Globus pallidus (tissue), 1 donor: ENCODE results near the gene LILRB4.
"Not testable (repeated sequence)": the region's sequence is repeated elsewhere in the genome, so short reads cannot be mapped to it uniquely, and the experiment has no call there.

Source experiments
- DNase-seq: peaks from one replicate; pipeline ENCODE4 v3.0.0-alpha.2; 2015; ENCODE audit warnings: low spot score

Gene LILRB4

DNA sequence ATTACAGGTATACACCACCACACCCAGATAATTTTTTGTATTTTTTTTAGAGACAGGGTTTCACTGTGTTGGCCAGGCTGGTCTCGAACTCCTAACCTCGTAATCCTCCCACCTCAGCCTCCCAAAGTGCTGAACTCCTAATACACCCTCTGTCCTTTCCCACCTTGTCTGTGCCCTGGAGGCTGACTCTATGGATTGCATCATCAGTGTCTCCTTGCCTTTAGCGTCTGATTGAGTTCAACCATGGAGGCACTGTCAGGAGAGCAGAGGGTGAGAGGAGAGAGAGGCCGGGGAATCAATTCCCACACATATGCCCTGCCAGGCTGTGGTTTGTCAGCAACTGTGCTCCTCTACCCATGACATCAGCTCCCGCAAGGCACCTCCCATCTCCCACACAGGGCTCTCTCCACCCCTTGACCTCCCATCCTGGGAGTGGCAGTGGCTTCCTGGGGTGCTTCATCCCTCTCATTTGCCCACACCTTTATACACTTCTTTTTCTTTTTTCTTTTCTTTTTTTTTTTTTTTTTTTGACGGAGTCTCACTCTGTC is 12.6 kb upstream of the LILRB4 start:
- no peak for DNase-seq

DNA sequence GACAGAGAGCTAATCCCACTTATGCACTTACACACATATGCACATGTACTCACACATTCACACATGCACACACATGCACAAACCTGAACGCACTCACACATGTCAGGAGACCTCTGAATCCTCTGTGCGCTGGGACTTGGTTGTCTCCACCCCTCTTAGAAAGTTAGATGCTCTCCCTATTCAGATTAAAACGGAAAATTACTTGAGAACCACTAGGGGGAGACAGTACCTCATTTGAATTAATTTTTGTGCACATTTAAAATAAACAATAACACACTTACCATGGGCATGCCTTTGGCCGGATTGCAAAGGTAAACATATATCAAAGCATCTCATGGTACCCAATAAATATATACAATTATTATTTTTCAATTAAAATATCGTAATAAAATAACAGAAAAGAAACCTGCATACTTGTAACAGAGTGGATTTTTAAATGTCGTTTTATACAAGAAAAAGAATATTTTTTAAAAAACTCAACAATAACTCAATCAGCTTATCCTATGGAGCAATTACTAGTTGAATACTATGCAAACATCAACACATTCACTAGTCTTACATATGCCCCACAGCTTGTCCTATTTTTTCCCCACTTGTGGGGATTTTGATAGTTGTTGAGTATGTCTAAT is 9.5 kb upstream of the LILRB4 start:
- DNase-seq = no peak

DNA sequence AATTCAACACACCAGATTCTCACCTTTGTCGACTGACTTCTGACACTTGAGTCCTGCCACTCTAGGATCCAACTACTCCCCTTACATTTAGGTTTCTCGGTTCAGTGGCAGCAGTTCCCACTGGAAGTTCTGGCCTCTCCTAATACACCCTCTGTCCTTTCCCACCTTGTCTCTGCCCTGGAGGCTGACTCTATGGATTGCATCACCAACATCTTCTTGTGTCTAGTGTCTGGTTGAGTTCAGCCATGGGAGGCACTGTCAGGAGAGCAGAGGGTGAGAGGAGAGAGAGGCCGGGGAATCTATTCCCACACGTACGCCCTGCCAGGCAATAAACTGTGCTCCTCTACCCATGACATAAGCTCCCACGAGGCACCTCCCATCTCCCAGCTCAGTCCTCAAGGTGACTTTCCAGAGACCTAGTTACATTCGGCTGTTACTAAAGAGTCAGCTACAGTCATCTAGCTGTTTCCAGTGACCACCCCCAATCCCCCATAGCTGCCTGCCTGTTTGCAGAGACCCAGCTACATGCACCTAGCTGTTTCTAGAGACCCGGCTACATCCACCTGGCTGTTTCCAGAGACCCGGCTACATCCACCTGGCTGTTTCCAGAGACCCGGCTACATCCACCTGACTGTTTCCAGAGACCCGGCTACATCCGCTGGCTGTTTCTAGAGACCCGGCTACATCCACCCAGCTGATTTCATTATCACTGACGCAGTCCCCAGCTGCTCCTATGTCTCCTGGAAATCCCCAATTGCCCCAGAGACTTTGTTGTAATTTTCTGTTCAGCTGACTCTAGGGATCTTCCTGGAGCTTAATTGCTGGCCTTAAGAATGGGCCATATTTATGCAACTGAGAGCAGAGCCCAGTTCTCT is 8.1 kb upstream of the LILRB4 start:
- DNase-seq = no peak

DNA sequence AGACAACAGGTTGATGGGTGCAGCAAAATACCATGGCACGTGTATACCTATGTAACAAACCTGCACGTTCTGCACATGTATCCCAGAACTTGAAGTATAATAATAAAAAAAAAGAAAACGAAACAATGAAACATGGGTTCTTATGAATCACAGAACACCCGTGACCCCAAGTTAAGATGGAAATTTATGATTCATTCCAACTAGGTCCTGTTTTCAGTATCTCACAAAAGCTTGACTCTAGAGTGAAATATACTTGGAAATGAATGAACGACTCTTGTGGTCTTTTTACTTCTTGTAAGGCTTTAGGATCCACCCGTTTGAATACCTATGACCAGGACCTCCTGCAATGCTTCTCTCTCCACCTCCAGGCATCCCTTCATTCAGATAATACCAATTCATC is 3.5 kb upstream of the LILRB4 start:
- DNase-seq = no peak

DNA sequence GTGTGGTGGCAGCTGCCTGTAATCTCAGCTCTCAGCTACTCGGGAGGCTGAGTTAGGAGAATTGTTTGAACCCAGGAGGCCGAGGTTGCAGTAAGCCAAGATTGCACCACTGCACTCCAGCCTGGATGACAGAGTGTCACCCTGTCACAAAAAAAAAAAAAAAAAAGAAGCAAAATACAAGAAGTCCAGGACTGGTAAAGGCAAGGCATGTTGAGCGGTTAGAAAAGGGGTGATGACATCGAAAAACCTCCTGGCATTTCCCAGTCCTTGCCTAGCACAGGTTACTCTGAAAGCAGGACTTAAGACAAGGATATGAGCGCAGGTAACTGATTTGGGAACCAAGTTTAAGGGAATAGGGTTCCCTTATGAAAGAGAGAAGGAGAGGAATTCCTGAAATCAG is 2.5 kb upstream of the LILRB4 start:
- DNase-seq = no peak

DNA sequence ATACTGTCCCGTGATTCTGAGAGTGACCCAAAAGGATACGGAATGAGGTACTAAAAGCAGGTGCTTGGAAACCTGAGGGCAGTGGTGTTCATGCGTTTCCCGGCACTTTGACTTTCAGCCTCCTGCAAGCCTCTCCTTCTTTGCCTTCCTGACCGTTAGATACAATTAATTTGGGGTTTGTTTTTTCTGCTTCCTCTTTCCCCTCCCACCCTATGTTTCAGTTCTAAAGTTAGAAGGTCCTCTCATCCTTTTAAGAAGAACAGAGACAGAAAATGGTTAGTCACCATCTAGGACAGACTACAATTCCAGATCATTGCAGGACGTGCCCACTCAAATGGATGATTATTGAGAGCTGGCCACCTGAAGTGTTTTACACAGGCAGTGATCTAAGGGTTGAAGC is 1.8 kb upstream of the LILRB4 start:
- DNase-seq = peak; percentile 30

DNA sequence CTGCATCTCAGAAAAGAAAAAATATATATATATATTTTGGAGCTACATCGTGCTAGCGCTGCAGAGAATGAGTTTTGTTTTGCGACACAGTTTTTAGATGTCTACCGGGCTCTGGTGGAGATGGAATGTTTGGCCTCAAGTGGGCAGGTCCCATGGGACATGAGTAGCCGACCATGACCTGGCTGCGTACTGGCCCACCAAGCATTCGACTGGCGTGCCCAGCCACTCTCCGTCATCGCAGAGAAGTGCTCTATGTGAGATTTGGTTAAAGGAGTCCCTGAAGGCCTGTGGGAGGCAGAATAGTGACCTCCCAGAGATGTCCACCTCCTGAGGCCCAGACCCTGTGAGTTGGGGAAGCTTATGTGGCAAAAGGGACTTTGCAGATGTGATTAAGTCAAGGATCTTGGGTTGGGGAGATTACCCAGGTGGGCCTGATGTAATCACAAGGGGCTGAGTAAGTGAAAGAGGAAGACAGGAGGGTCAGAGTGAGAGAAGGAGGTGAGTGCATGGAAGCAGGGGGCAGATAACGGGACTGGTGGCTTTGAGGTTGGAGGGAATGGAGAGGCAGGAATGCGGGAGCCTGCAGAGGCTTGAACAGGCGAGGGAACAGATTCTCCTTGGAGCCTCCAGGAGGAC is 821 bp upstream of the LILRB4 start:
- no peak for DNase-seq

DNA sequence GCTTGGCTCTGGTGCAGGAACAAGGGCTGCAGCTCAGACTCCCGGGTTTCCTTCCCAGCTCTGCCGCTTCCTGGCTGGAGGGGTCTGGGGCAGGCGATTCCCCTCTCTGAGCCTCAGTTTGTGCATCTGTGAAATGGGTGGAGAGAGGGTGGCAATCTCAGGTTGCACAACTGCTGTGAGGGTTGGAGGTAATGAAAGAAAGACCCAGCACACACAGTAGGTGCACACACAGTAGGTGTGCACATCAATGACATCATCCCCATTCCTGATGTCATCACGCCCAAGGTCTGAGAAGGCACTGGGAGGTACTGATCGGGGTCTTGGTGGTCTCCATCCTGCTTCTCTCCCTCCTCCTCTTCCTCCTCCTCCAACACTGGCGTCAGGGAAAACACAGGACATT is 2.7 kb downstream of the LILRB4 start:
- DNase-seq = no peak

DNA sequence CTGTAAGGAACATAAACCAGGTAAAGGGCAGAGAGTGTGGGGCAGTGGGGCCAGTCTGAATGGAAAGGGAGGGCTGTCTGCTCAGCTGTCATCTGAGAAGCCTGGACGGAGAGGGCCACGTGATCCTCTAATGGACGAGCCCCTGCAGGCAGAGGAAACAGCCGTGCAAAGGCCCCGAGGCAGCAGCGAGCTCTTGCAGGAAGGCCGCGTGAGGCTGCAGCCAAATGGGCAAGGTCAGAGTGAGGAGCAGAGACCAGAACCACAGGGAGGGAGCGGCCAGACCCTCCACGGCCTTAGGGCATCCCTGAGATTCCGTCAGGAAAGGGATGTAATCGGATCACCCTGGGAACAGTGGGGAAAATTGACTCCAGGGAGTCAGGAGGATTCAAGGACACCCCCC is 4.4 kb downstream of the LILRB4 start:
- DNase-seq = no peak

DNA sequence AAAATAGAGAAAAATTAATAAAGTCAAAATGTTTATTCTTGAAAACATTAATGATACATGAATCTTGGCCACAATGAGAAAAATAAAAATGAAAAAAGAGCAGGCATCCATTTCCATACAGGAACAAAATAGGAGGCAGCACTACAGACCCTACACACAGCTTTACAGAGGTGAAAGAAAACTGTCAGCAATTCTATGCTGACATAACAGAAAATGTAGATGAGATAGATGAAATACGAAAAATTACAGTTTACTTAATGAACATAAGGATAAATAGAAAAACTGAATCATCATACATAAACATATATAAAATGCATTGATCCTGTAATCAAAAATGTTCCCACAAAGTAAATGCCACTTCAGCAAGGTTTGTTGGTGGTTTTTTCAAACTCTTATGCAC is 5.6 kb downstream of the LILRB4 start:
- no peak for DNase-seq

DNA sequence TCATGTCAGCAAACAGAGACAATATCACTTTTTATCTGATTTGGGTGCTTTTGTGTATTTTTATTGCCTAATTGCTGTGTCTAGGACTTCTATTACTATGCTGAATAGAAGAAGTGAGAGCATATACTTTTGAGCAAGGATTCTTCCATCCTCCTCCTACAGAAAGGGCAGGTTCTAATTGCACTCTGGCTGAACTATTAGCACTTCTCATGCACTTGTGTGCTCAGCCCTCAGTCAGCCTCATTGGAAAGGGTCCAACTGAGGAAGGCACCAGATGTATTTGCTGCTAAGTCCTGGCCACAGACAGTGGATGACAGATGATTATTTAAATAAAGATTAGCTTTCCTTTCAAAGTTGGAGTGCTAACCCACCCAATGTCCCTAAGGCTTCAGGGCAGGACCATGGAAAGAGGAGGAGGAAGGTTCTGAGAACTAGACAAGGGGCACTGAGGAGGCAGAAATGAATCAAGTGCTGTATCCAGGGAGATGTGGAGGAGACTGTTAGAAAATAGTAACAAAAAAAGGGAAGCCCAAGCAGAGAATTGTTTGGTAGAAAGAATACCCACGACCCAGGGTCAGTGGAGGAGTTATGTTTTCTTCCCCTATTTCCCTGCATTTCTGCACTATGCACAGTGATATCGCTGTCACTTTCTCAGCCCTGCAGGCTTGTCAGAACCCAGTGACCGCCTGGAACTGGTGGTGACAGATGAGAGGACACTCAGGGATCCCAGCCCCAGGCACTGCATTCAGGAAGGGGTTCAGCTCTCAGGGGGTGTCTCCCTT is 8.0 kb downstream of the LILRB4 start:
- peak; percentile 20 for DNase-seq

DNA sequence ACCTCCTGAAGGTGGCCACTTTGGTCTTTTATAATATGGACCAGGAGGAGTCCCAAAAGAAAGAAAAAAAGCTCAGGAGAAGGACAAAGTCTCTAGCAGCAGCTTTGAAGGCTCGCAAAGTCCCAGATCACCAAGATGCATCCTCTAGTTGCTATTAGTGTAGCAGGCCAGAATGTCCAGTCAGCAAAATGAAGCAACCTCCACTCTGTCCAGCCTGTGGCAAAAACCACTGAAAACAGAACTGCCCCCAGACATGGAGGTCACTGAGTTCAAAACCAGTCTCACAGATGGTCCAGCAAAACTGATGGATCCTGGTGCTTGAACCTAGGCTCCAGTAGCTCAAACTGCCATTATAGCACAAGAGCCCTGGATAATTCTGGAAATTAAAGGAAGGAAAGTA is 10.4 kb downstream of the LILRB4 start:
- peak; percentile 40 for DNase-seq

DNA sequence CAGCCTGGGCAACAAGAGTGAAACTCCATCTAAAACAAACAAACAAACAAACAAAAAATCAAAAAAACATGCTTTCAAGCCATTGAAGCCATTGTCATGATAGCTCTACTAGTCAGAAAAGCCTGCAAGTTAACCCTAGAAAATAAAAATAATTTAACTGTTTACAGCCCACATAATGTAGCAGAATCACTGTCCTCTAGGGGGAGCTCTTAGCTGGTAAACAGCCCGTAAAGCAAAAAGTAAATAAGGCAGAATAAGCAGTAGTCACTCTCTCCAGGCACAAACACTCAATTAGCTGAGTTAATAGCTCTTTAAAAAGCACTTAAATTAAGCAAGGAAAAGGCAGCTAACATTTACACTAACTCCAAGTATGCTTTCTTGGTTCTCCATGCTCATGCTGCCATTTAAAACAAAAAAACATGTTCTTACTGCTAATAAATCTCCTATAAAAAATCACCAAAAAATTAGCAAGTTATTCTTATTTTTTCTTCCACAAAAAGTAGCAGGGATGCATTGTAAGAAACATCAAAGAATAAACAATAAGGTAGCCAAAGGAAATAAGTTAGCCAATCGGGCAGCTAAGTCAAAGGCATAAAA is 11.3 kb downstream of the LILRB4 start:
- DNase-seq = no peak

DNA sequence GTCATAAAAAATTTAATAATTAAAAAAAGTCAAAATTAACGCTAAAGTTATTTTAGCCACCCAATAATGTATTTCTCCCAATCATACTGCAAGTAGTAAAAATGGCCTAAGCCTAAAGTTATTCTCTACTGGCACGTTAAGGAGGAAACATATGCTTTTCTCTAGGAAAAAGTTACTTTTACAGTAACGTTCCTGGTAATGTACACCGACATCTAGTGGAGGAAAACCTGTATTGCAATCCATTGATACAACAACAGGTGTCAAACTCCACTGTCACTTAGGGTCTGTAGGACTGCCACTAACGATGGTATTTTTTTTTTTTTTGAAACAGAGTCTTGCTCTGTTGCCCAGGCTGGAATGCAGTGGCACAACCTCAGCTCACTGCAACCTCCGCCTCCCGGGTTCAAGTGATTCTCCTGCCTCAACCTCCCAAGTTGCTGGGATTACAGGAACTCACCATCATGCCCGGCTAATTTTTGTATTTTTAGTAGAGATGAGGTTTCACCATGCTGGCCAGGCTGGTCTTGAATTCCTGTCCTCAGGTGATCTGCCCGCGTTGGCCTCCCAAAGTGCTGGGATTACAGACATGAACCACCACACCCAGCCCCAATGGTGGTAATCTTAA is 13.5 kb downstream of the LILRB4 start:
- not testable (repeated sequence) for DNase-seq

DNA sequence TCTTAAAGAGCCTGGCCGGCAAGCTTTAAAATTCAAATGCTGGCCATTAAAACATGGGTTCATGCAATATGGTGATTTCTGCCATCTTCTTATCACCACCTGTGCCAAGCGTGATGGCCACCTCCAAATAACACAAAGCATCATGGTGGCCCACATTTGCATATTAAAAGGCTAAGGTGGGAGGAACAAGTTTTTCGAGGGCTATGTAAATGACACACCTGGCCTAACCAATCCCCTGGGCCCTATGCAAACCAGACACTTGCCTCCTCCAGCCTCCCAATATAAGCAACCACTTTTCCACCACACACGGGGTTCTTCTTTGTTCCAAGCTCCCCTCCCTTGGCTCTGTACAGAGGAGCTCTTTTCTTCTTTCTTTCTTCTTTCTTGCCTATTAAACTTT is 14.4 kb downstream of the LILRB4 start:
- DNase-seq = no peak

DNA sequence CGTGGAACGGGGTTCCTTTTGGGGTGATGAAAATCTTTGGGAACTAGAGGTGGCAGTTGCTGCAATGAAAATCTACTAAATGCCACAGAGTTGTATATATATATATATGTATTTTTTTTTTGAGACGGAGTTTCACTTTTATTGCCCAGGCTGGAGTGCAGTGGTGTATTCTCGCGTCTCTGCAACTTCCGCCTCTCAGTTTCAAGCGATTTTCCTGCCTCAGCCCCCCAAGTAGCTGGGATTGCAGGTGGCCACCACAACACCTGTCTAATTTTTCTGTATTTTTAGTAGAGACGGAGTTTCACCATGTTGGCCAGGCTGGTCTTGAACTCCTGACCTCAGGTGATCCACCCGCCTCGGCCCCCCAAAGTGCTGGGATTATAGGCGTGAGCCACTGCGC is 18.8 kb downstream of the LILRB4 start:
- DNase-seq = not testable (repeated sequence)

DNA sequence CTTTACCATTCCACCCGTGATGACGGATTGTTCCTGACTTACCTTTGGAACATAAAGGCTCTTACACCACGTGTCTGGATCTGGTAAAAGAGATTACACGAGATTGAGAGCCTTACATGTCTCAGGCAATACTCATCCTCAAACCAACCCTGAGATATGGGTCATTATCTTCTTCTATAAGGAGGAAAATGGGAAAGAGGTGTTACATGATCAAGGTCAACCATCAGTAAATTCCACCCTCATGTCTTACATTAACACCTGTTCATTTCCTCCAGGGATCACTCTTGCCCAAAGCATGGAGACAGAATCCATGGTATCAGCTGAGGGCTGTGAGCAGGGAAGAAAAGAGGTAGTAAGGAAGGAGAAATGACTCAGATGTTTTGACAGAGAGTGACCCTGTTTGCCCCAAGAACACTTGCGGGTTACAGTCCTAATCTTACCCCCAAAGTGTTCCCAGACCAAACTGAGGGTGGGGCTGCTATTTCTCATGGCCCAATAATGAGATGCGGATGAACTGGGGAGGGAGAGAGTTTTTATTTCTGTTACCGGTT is 19.6 kb downstream of the LILRB4 start:
- DNase-seq = no peak

DNA sequence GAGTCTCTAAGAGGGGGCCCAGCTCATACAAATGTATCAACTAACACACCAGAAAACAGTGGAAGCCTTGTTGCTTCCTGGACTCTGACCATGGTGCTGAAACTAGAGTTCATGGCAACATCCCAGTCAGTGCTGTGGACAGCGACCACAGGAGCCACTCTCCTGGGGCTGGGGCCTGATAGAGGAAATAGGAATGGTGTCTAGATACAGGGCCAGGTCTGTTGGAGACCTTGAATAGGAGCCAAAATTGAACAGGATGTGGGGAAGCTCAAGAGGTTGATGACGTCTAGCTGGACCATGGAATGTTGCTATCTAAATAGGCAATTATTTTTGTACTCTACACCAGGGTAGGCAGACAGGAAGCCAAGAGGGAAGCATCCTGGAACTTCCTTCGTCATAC is 21.7 kb downstream of the LILRB4 start:
- no peak for DNase-seq

DNA sequence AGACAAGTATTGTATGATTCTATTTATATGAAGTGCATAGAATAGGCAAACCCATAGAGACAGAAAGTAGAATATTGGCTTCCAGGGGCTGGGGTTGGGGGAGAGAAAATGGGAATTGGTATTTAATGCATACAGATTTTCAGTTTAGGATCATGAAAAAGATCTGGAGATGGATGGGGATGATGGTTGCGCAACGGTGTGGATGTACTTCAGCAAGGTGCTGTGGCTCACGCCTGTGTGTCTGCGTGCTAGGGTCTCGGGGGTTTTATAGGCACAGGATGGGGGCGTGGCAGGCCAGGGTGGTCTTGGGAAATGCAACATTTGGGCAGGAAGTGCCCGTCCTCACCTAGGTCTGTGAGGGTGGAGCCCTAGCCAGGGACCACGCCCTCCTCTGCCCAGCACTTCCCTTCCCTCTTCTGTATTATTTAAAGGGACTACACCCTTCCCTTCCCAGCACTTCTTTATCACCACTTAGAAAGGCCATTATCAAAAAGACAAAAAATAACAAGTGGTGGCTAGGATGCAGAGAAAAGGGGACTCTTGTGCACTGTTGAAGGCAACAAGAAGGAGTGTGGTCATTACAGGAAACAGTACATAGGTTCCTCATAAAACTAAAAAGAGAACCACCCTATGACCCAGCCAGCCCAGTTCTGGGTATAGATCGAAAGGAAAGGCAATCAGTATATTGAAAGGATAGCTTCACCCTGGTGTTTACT is 29.0 kb downstream of the LILRB4 start:
- no peak for DNase-seq

DNA sequence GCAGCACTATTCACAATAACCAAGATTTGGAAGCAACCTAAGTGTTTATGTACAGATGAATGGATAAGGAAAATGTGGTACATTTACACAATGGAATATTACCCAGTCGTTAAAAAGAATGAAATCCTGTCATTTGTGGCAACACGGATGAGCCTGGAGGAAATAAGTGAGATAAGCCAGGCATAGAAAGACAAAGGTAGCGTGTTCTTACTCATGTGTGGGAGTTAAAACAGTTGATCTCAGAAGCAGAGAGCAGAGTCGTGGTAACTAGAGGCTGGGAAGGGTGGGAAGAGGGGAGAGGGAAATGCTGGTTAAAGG is 29.5 kb downstream of the LILRB4 start:
- no peak for DNase-seq
